Measurements from ENCODE around the gene DSCAML1.

- TF ChIP-seq CTCF (IDR thresholded peaks at IDR 0.05) (no peak), POLR2A (IDR thresholded peaks at IDR 0.05) (no peak), POLR2AphosphoS5 (IDR thresholded peaks at IDR 0.05) (no peak), EP300 (IDR thresholded peaks at IDR 0.05) (no peak)
These were observed 4.8 kb downstream of the DSCAML1 start for GRCh38 chr11:117792241-117792640.
